HPDE6-E6E7 (cell line): Measurements from ENCODE around the gene IMMP1L.

ENCODE experiments used
- DNase-seq: peaks from one replicate; pipeline ENCODE4 v3.0.0; 2011; ENCODE audit warnings: missing footprints; ENCODE audit errors: extremely low spot score

The IMMP1L gene

DNA sequence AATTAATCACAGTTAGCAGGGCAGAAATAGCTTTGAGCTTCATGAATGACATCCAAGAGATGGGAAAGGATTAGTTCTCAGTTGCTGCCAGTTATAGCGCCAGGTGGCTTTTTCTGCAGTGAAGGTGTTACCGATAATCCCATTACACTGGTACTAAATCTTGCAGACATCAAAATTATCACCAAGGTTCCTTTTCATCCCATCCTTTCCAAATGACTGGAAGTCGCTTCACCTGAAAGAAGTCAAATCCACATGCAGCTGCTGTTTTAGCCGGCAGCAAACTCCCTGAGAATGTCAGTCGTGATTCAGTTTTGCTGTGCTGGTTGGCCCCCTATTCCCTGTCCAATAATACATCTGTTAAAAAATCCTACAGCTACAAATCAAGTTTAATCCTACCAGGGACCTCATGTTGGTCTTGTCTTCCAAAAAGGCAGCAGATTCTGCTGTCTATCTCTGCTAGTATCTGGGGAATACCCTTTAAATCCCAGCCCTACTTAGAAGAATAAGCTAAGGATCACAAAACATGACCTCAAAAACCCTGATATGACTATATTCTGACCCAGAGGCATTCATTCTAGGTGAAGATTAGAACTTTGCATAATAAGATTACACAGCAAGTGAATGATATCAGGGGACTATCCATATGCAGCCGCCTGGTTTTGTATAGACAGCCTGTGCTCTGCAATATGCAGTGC lies 31.7 kb downstream of the IMMP1L start:
- DNase-seq: no peak

DNA sequence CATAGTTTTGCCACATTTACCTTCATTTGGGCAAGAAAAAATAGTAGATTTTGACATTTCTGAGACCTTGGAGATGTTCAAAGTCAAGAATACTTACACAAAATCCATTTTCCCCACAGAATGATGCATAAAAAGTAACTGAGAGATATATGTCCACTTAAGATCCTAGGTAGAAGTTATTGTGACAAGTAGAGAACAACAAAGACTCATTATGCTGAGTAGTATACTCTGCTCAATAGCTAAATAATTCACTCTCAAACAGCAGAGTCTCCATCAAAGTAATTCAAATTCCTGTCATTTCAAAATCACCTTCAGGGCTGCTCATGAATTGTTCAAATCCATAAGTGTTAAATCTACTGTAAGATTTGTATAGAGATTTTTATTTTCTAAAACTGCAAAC lies 35.3 kb downstream of the IMMP1L start:
- DNase-seq: no peak

DNA sequence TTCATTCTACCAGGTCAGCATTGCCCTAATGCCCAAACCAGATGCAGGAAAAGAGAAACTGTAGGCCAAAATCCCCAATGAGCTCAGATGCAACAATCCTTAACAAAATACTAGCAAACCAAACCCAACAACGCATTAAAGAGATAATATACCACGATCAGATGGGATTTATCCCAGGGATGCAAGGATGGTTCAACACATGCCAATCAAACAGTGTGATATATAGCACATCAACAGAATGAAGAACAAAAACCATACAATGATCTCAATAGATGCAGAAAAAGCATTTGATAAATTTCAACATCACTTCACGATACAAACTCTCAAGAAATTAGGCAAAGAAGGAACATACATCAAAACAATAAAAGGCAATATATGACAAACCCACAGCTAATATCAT lies 45.0 kb downstream of the IMMP1L start:
- DNase-seq: no peak

DNA sequence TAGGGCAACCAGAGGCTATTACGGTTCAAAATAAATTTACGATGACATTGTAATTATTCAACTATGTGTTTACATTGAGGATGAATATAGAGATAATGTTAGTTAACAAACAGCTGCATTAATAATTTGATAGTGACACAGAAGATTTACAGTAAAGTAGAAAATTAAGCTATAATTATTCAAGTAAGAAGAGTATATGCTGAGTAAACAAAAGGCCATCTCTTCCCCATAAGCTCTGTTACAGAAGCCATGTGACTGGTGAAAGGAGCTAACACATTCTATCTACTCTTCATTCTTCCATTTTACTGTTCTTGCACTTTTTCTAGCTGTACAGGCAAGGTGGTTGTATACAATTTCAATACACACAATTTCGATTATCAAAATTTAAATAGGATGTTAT lies 54.2 kb downstream of the IMMP1L start:
- DNase-seq: no peak

DNA sequence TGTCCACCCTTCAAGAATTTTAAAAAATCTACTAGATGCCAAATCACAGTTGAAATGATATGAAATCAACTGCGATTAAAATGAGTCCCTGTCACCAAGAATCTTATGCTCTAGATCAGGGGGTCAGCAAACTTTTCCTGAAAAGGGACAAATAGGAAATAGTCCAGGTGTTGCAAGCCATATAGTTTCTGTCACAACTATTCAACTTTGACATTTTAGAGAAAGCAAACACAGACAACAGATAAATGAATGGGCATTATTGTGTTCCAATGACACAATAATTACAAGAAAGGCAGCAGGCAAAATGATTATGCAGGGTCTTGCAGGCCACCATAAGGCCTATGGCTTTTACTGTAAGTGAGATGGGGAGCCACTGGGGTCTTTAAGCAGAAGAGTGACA lies 58.6 kb downstream of the IMMP1L start:
- no peak for DNase-seq

DNA sequence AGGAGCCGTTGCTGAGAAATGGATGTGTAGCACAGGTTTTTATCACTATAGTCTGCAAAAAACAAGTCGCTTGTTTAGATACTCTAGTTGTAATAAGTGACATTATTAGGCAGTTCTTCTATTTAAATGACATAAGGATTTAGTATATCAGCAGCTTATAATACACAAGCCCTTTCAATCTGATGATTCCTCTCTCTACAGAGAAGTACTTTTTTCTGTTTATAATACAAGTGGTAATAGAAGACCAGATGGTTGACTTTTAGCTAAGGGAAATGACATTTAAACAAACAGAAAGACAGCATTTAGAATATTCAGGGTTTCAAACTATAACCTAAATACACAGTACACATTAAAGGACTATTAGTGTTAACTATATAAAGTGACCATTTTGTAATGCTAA lies 60.4 kb downstream of the IMMP1L start:
- DNase-seq: no peak

DNA sequence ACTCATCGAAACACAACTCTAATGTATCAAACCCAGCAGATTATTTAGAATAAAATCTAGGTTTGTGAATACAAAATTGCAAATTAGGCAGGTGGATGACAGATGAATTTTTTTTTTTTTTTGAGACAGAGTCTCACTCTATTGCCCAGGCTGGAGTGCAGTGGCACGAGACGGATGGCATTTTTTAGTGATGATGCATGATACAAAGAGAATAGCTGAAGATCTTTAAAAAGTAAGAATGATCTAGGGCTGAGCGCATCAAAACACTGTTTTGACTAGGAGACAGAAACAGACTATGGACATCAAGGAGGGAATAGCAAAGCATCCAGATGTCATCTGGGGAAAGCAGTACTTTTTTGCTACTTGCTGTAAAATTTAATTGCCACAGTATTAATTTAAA lies 63.8 kb downstream of the IMMP1L start:
- DNase-seq: no peak

DNA sequence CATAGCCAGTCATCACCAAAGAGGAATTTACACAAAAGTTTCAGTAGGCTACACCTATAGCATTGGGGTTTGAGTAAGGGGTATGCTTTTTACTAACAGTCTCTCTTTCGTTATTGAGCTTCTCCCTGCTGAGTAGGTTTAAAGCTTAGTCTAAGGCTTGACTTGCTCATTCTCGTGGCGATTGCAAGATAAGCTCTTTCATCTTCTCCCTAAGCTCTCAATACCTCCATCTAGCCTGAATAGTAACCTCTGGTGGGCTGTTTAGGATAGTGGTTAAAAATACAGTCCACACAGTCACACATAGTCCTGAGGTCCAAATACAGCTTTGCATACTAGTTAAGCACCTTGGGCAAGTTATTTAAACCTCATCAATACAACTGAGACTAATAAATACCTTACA lies 65.6 kb downstream of the IMMP1L start:
- DNase-seq: no peak

DNA sequence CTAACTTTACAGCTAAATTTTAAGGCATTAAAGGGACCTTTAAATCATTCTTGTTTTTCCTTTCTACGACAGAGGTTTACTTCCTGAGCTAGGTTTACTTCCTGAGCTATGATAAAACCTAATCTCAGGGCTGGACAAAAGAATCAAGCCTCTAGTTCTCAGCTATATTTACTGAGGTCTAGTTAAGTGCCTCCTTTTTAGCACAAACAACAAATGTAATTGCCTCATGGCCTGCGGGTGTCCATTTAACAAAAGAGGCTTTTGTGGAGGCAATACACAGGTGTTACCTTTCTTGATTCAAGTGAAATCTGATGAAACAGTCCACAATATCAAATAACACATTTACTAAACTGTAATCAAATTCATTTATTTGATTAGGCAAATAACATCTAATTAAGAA lies 67.3 kb downstream of the IMMP1L start:
- DNase-seq: no peak

DNA sequence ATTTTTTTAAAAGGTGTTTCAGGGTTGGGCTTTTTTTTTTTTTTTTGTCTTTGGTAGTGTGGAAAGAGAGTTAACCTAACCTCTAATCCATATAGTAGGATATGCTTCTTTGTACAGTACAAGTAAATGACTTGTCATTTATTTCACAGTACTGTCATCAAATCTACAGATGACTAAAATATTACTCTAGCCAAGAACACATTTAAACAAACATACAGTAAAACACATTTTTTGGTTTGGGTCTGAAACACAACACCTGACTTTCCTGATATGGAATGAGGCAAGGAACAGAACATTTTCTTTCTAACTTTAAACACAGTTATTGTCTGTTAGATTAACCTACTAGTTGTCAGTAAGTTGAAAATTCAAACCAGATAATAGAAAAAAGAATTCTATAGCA lies 68.1 kb downstream of the IMMP1L start:
- DNase-seq: no peak

DNA sequence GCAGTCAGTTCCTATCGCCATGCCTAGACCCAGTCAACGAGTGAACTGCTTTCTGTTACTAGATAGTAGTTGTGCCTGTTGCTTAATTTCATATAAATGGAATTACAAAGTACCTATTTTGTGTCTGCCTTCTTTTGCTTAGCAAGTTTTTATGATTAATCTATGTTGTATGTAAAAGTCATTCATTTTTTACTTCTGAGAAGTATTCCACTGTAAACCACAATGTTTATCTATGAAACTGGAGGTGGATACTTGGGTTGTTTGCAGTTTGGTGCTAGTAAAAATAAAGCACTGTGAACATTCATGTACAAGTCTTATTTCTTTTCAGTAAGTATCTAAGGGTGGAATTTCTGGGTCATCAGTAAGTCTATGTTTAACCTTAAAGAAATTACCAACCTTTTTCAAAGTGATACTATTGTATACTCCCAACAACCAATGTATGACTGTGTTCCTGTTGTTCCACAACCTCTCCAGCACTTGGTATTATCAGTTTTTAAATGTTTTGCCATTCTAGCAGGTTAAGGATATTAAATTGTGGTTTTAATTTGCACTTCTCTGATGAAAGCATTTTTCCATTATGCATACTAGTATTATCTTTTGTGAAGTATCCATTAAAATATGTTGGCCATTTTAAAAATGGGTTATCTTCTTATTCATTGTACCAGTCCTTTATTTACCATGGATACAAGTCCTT lies 71.5 kb downstream of the IMMP1L start:
- no peak for DNase-seq

DNA sequence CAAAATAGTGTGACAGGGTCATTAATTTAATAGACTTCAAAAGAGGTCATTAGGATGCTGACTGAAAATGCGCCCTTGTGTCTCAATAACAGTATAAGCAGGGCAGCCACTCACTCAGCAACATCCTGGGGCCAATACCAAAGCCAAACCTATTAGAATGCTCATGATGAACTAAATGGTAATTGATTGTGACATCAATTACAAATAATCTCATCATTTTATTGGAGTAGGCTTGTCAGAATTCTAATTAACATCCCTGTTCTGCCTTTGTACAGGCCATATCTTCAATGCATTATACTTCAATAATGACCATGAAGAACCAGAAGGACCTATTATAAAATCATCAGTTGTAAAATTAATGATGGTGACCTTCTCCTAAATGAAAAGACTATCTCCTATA lies 75.6 kb downstream of the IMMP1L start:
- DNase-seq: no peak

DNA sequence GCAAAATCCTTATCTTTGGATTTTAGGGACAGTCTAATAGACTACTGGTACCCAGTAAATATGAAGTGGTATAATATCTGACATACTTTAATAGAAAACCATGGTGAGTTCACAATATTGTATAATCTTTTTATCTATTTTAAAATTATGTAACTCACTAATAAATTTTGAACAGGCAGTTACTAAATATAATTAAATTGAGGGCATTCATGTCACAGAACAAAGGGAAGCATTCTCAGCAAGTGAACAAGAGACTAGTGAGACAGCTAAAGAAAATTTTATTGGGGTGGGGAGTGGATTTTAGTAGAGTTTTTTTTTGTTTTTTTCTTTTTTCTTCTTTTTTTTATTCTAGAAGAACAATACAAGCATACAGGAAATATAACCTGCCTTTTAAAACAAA lies 84.8 kb downstream of the IMMP1L start:
- no peak for DNase-seq

DNA sequence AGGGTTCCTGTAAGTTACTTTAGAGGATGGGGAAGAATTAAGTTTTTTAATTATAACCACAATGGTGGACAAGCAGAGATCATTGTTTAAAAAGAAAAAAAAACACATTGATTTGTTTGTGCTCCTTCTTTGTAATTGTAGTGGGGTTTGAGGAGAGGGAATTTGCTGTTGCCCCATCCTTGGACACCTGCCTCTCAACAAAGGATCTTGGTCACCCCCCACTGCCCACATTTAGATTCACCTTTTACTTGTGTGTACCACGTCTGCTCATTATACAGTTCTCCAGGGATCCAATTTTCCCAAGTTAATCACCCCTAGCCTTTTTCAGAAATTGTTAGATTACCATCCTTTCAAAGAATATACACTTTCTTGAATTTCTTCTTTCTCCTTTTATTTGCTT lies 86.7 kb downstream of the IMMP1L start:
- no peak for DNase-seq

DNA sequence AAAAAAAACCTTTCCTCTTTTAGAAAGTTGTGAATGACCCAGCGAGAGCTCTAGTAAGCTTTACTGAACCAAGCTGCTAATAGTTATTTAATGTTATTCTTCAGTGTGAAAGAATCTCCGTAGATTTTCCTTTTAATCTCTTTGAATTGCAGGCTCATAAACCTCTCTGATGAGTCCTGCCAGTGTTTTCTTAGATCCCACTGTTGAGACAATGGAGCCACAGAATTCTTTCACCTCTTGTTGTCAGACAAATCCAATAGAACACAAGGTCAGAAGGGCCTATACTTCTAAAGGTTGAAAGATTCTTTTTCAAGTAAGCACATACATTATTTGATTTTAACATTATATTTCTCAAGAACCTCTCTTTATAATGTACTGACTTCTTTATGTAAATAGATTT lies 87.6 kb downstream of the IMMP1L start:
- DNase-seq: no peak

DNA sequence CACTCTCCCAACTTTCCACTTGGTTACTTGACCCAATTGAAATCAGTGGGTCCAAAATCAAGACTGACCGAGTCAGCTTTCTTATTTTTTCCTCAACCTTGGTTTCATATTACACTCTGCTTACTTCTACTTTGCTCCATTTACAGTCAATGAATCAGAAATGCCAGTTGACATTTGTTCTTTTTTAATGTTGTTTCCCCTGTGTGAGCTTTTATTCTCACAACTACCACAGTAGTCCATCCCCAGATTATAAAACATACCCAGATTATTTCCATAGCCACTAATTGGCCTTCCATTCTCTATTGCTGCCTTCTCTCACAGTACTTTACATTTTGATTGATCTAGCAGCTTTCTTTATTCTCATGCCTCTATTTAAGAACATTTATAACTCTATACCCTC lies 89.8 kb downstream of the IMMP1L start:
- no peak for DNase-seq

DNA sequence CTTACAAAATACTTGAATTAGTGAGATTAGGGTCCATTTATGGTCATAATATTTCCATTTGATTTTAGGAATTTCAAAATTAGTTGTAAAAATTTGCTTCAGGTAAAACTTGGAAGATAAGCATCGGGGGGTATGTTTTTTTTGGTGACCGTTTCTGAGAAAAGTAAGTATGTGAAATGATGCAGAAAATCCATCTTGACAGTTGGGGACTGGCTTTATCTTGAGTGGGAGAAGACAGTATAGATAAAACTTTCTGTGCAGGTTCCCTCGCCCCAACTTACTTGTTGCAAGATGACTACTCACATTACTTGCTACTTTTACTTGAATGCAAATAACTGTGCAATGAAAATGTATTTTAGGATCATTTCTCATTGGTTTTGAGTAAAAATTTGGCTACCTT lies 90.3 kb downstream of the IMMP1L start:
- no peak for DNase-seq

DNA sequence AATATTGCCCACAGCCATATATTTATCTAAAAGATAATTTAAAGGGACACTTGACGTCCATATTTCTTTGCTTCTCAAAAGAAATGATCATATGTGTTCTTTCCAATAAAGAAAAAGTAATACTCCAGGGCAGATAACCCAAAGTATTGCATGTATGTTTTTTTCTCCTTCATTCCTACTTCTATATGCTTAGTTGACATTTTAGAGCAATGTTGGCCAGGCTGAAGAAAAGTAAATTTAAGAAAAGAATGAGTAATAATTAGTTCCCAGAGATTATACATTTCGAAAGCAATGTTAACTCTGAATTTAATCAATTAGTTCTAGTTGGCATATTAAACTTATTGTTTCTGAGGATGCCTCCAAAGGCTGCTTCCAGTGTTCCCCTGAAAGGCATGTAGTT lies 91.6 kb downstream of the IMMP1L start:
- DNase-seq: no peak

DNA sequence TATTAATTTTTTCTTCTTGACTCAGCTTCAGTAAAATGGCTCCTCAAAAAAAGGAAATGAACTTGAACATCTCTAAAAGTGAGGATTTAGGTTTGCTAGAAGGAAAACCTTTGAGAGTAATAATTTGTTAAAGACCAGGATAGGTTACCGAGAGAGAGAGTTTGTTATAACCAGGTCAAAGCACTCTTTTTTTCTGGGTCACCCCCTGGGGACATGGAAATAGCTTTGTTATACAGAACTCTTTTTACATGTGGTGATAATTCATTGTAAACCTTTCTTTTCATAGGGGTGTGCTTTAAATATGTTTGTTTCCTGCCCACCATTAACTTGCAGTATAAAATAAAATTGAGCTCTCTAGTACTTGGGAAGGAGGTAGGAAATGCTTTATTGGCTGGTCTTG lies 92.1 kb downstream of the IMMP1L start:
- DNase-seq: no peak

DNA sequence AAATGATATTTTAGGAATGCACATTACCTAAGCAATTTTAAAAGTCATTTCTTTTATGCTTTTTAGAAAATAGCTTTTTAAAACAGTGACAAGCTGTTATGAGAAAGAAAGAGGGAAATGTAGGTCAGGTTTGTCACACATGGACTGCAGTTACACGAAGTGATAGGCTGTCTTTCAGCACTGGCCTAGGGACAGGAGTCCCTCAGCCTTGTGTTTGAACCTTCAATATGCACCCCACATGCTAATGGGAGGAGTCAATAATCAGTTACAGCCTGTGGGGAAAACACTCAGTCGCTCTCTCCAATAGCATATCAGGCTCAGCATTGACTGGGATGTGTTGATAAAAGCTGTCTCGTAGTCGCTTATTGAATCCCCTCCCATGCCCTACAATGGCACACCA lies 94.0 kb downstream of the IMMP1L start:
- DNase-seq: no peak

DNA sequence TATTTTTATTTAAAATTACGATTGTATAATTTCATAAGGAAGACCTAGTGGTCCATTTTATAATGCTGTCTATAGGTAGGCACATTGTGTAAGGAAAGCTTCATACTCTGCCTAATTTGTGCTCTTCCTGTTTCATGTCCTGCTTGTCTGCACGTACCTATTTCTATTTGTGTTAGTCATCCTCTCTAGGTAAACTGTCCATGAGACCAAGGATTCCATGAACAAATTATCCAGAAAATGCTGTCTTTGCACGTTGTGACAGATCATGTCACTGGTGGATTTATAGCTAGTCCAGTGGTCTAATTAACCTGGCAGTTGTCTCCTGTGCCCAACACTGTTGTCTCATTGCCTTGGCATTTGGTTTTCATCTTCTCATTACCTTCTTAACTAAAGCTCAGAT lies 95.1 kb downstream of the IMMP1L start:
- no peak for DNase-seq

DNA sequence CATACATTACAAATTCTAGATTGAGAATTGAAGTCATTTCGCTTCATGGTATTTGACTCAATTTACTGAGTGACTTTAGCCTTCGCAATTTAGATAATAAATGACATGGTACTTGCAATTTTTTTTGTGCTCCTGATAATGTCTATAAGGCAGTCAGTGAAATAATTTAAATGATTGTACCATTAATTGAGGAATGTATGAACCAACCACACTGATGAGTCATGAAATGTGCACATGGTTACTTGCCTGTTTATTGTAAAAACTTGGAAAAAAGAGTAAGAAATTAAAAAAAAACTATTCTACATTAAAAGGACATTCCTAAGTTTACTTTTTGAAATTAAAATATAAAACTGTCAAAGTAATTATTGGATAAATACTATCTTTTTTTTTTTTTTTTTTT lies 96.5 kb downstream of the IMMP1L start:
- DNase-seq: no peak

DNA sequence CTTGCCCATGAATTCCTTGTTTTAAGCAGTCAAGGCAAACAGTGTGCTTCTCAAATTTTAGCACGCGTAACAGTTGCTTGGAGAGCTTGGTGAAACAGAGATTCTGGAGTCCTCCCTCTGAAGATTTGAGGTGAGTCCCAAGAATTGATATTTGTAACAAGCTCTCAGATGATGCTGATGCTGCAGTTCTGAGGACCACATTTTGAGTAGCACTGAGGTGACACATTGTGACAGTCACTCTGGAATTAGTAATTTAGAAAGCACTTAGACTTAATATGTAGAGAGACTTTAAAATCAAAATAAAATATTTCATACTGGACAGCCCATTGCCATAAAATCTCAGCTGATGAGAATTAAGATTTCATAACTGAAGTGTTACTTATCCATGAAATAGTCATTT lies 101.2 kb downstream of the IMMP1L start:
- DNase-seq: no peak

DNA sequence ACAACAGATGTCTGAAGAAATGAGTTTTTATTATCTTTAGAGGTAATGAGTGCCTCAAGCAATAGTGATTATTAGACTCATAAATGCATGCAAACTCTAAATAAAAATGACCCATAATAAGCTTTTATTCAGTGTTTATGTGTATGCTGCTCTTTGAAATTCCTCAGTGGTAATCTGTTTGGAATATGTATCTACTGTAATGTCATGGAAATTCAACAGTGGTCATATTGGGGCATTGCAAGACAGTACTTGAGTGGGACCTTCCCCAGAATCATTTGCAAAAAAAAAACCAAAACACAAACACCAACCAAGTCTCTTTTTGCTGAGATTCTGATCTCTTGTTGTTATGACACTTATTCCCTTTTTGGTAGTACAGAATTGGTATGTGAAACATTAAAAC lies 104.8 kb downstream of the IMMP1L start:
- no peak for DNase-seq
